Measurements from ENCODE around the gene LCN2. TPM values are rescaled to one million over a fixed set of nuclear protein-coding genes. Genes with fewer than 3 reads are reported as not detected.

The LCN2 gene
- total and polyA plus RNA-seq, 10 of the 15 experiments (the other 5 are each of a cell fraction or from before 2014, with no cell fraction given) = not detected

GRCh38 chr9:128127568-128127989 is 21.7 kb upstream of the LCN2 start, which contains the start of gene PTGES2 (continued):
- TF ChIP-seq PKNOX1 (IDR thresholded peaks at IDR 0.05) = no peak
- TF ChIP-seq NKRF (conservative IDR thresholded peaks at IDR 0.05) = peak; percentile 89
- no peak for TF ChIP-seq CREB1 (IDR thresholded peaks at IDR 0.05; ENCODE audit: low read depth)
- TF ChIP-seq NR2C2 (IDR thresholded peaks at IDR 0.05; ENCODE audit: borderline replicate concordance, control insufficient read depth, insufficient read length, low read depth) = no peak
- TF ChIP-seq PML (IDR thresholded peaks at IDR 0.05; ENCODE audit: low read length) = no peak
- TF ChIP-seq SMAD1 (IDR thresholded peaks at IDR 0.05; ENCODE audit: low read depth, partially characterized antibody) = no peak
- TF ChIP-seq CTCF (IDR thresholded peaks at IDR 0.05 in 2 of 3, conservative IDR thresholded peaks at IDR 0.05 in 1 of 3; ENCODE audit: control insufficient read depth in 2 of 3, extremely low read depth in 1 of 3, insufficient read depth in 1 of 3, low read depth in 3 of 3, low read length in 3 of 3) = no peak
- TF ChIP-seq ZBED1 (IDR thresholded peaks at IDR 0.05; ENCODE audit: borderline replicate concordance) = no peak
- peak in 1 of 2 experiments; percentile 97; a peak in 2 of 3 replicates for TF ChIP-seq EGR1 (IDR thresholded peaks at IDR 0.05; ENCODE audit: borderline replicate concordance in 1 of 2, low read depth in 2 of 2, low read length in 2 of 2)
- TF ChIP-seq CEBPB (IDR thresholded peaks at IDR 0.05; ENCODE audit: borderline replicate concordance in 1 of 2, low read depth in 2 of 2, low read length in 2 of 2) = no peak
- TF ChIP-seq RUNX3 (IDR thresholded peaks at IDR 0.05; ENCODE audit: low read length) = no peak
- TF ChIP-seq MYB (IDR thresholded peaks at IDR 0.05; ENCODE audit: borderline replicate concordance, low read depth, low read length) = no peak
- peak; percentile 98 for TF ChIP-seq GATAD2B (conservative IDR thresholded peaks at IDR 0.05; ENCODE audit: low read depth)
- no peak for TF ChIP-seq JUNB (IDR thresholded peaks at IDR 0.05)
- TF ChIP-seq SIX5 (IDR thresholded peaks at IDR 0.05; ENCODE audit: low read depth, low read length, severe bottlenecking) = no peak
- TF ChIP-seq CBFB (IDR thresholded peaks at IDR 0.05; ENCODE audit: low read depth) = no peak; the same call in 1 of the 2 replicates
- TF ChIP-seq ZBTB11 (CRISPR knock-in tag; IDR thresholded peaks at IDR 0.05) = no peak
- no peak for TF ChIP-seq PAX8 (IDR thresholded peaks at IDR 0.05)
- no peak for TF ChIP-seq MTA2 (IDR thresholded peaks at IDR 0.05; ENCODE audit: low read depth)
- peak; percentile 17; the same call in 1 of the 2 replicates for TF ChIP-seq CREM (IDR thresholded peaks at IDR 0.05; ENCODE audit: low read depth)
- no peak for TF ChIP-seq SREBF2 (IDR thresholded peaks at IDR 0.05; ENCODE audit: low read length)
- TF ChIP-seq TCF12 (IDR thresholded peaks at IDR 0.05; ENCODE audit: low read depth, low read length) = no peak

Measured in GM12878 (cell line).